BJ (cell line): Measurements from ENCODE around the gene NAA15. TPM values are rescaled to one million over a fixed set of nuclear protein-coding genes. Genes with fewer than 3 reads are reported as not detected.

Experiments
- CTCF ChIA-PET: fragments of 350-600 bp; formaldehyde crosslinking; extraction: SDS; loops from one replicate; lab custom pipeline; 2021; ENCODE audit warnings: antibody characterized with exemption, inconsistent platforms; lab: Yijun Ruan, JAX
- POLR2A ChIA-PET: fragments of 300-600 bp; sonication (Branson Sonifier 250); formaldehyde crosslinking; extraction: SDS; loops from one replicate; lab custom pipeline; 2021; ENCODE audit warnings: antibody characterized with exemption; lab: Charles Lee
- DNase-seq: peaks from one replicate; pipeline ENCODE4 v3.0.0-alpha.2; 2011; ENCODE audit warnings: low read depth
- H3K27me3 ChIP-seq: 2 replicates; pipeline ENCODE4 v1.6.0; 2011; ENCODE audit warnings: low read length; ENCODE audit not compliant: control insufficient read depth, insufficient read depth
- H3K36me3 ChIP-seq: 2 replicates; pipeline ENCODE4 v1.5.1; 2011; ENCODE audit warnings: low read length; ENCODE audit not compliant: control insufficient read depth, insufficient read depth
- H3K4me3 ChIP-seq: 2 replicates; pipeline ENCODE4 v1.5.1; 2011; ENCODE audit warnings: low read depth, mild to moderate bottlenecking, control low read depth, low read length
- CTCF ChIP-seq: IDR thresholded peaks from 2 replicates; pipeline ENCODE4 v1.5.1; 2011; ENCODE audit warnings: low read depth, mild to moderate bottlenecking, control low read depth, inconsistent platforms, low read length, moderate library complexity; ENCODE audit not compliant: insufficient read depth
- polyA plus RNA-seq: library from polyadenylated mRNA; depleted of rRNA; stranded (reverse); fragments of >200 nt; gene quantifications from 2 replicates; pipeline ENCODE4 v1.2.3, GENCODE V29; 2011

NAA15 gene
- polyA plus RNA-seq, 1 experiment: 5.3 TPM

- Histone ChIP-seq H3K27me3 (no peaks in the 10 kb centered on the region), H3K36me3 (peaks cover 1% of the 10 kb centered on the region; the same call in 1 of the 2 replicates), H3K4me3 (no peak overlapping the region)
- ChIA-PET POLR2A (no interaction called here), CTCF (interaction anchor here (1.0 to 1.3 kb wide), 2 partner anchors 11 to 19 kb away, joined by 3 read pairs; no protein-coding TSS in a partner anchor)
- no peak for TF ChIP-seq CTCF
- no peak for DNase-seq
These were observed 88.7 kb downstream of the NAA15 start for GRCh38 chr4:139389991-139390390.

GRCh38 chr4:139391731-139392130 is 90.4 kb downstream of the NAA15 start:
- CTCF ChIA-PET: interaction anchor here (0.8 kb wide), 1 partner anchor 106 kb away, joined by 3 read pairs; no protein-coding TSS in a partner anchor
- H3K36me3 ChIP-seq: peaks cover 1% of the 10 kb centered on the region
- H3K4me3 ChIP-seq: no peak overlapping the region
- no peak for DNase-seq
- POLR2A ChIA-PET: no interaction called here
- TF ChIP-seq CTCF: no peak
- no peaks in the 10 kb centered on the region for H3K27me3 ChIP-seq

- CTCF ChIA-PET: no interaction called here
- DNase-seq: no peak
- no peak overlapping the region for H3K4me3 ChIP-seq
- H3K36me3 ChIP-seq: peaks cover 1% of the 10 kb centered on the region
- POLR2A ChIA-PET: no interaction called here
- no peaks in the 10 kb centered on the region for H3K27me3 ChIP-seq
- no peak for TF ChIP-seq CTCF
These were observed 91.5 kb downstream of the NAA15 start for GRCh38 chr4:139392797-139393196.

- H3K36me3 ChIP-seq: no peaks in the 10 kb centered on the region; the same call in 1 of the 2 replicates
- TF ChIP-seq CTCF: no peak
- DNase-seq: no peak
- POLR2A ChIA-PET: no interaction called here
- H3K4me3 ChIP-seq: no peak overlapping the region
- CTCF ChIA-PET: interaction anchor here (0.9 kb wide), 1 partner anchor 12 kb away, joined by 3 read pairs; no protein-coding TSS in a partner anchor
- H3K27me3 ChIP-seq: no peaks in the 10 kb centered on the region
These were observed 100.1 kb downstream of the NAA15 start for GRCh38 chr4:139401368-139401767.

- ChIA-PET POLR2A (no interaction called here), CTCF (no interaction called here)
- TF ChIP-seq CTCF: no peak
- no peaks in the 10 kb centered on the region for H3K27me3 ChIP-seq
- no peak for DNase-seq
- no peaks in the 10 kb centered on the region for H3K36me3 ChIP-seq
- H3K4me3 ChIP-seq: no peak overlapping the region
These were observed 101.1 kb downstream of the NAA15 start for GRCh38 chr4:139402436-139402835.
